Left kidney (tissue), 2 donors: Measurements from ENCODE around the gene TMEM51. TPM values are rescaled to one million over a fixed set of nuclear protein-coding genes. Genes with fewer than 3 reads are reported as not detected.

ENCODE experiments used
- DNase-seq: peaks from one replicate; pipeline ENCODE4 v3.0.0-alpha.2; 2013
- polyA plus RNA-seq: library from polyadenylated mRNA; unstranded; fragments of 120-200 nt; gene quantifications from one replicate; pipeline ENCODE4 v1.2.1, GENCODE V29; 2013; ENCODE audit not compliant: insufficient read length

TMEM51 gene
- polyA plus RNA-seq, 1 donor = 14.6 TPM

GRCh38 chr1:15215116-15215515 lies 61.6 kb downstream of the TMEM51 start:
- DNase-seq = no peak

- DNase-seq = no peak
Observed at GRCh38 chr1:15217654-15218053, 64.1 kb downstream of the TMEM51 start.

- DNase-seq = no peak
Observed at GRCh38 chr1:15218287-15219279, 65.0 kb downstream of the TMEM51 start.

- DNase-seq = no peak
Observed at GRCh38 chr1:15219280-15220023, 65.9 kb downstream of the TMEM51 start.

GRCh38 chr1:15220024-15220392 lies 66.5 kb downstream of the TMEM51 start:
- no peak for DNase-seq

GRCh38 chr1:15220825-15221431 lies 67.4 kb downstream of the TMEM51 start:
- DNase-seq = no peak

- no peak for DNase-seq
Observed at GRCh38 chr1:15222653-15223303, 69.2 kb downstream of the TMEM51 start.

- DNase-seq = no peak
Observed at GRCh38 chr1:15224259-15224869, 70.8 kb downstream of the TMEM51 start.

GRCh38 chr1:15224974-15225373 lies 71.4 kb downstream of the TMEM51 start:
- no peak for DNase-seq

- no peak for DNase-seq
Observed at GRCh38 chr1:15225461-15225860, 71.9 kb downstream of the TMEM51 start.

- no peak for DNase-seq
Observed at GRCh38 chr1:15226388-15227255, 73.1 kb downstream of the TMEM51 start.

- DNase-seq = no peak
Observed at GRCh38 chr1:15229707-15230131, 76.2 kb downstream of the TMEM51 start.

- DNase-seq = no peak
Observed at GRCh38 chr1:15231714-15232201, 78.2 kb downstream of the TMEM51 start.

GRCh38 chr1:15233689-15234088 lies 80.1 kb downstream of the TMEM51 start:
- DNase-seq = no peak

GRCh38 chr1:15236321-15236721 lies 82.8 kb downstream of the TMEM51 start:
- no peak for DNase-seq

GRCh38 chr1:15236746-15237145 lies 83.2 kb downstream of the TMEM51 start:
- DNase-seq = no peak

- no peak for DNase-seq
Observed at GRCh38 chr1:15238789-15239188, 85.2 kb downstream of the TMEM51 start.

GRCh38 chr1:15242766-15243165 lies 89.2 kb downstream of the TMEM51 start:
- no peak for DNase-seq

GRCh38 chr1:15243275-15244043 lies 89.9 kb downstream of the TMEM51 start:
- no peak for DNase-seq

GRCh38 chr1:15244813-15245212 lies 91.3 kb downstream of the TMEM51 start:
- DNase-seq = no peak
